ENCODE data around the gene PRPF40B.

- no peak for TF ChIP-seq POLR2A (IDR thresholded peaks at IDR 0.05; ENCODE audit: low read depth, low read length)
- no peak for TF ChIP-seq POLR2AphosphoS5 (IDR thresholded peaks at IDR 0.05; ENCODE audit: low read depth, low read length)
- TF ChIP-seq TAF1 (IDR thresholded peaks at IDR 0.05; ENCODE audit: borderline replicate concordance, low read depth, low read length): no peak
These were observed 50.3 kb downstream of the PRPF40B start for GRCh38 chr12:49673446-49674317.
